GM12878 (cell line): ENCODE results near the gene MARCHF2. TPM values are rescaled to one million over a fixed set of nuclear protein-coding genes. Genes with fewer than 3 reads are reported as not detected.

Experiments
- ATAC-seq: fragments of 200-7000 bp; cut with Tn5 transposase; 3 replicates; pipeline ENCODE4 v1.9.1; 2020; ENCODE audit warnings: mild to moderate bottlenecking, moderate library complexity
- BruUV-seq: library from RNA; stranded (reverse); fragments of 400-500 nt; replicated peaks from 2 replicates; lab custom pipeline; 2021; lab: Mats Ljungman, UMichigan
- CTCF ChIA-PET: fragments of 300-600 bp; sonication (Branson Sonifier 250); formaldehyde crosslinking; extraction: SDS; loops from one replicate; lab custom pipeline; 2021; ENCODE audit warnings: inconsistent platforms; lab: Yijun Ruan, JAX
- POLR2A ChIA-PET: fragments of 350-600 bp; formaldehyde crosslinking; extraction: SDS; loops from one replicate; lab custom pipeline; 2021; ENCODE audit warnings: inconsistent platforms; lab: Charles Lee
- RAD21 ChIA-PET: fragments of 300-600 bp; sonication (Branson Sonifier 250); formaldehyde crosslinking; loops from one replicate; lab custom pipeline; 2023; ENCODE audit warnings: antibody characterized with exemption; ENCODE audit not compliant: unreplicated experiment; lab: Charles Lee
- SMC1A ChIA-PET: fragments of 300-600 bp; sonication (Branson Sonifier 250); formaldehyde crosslinking; loops from one replicate; lab custom pipeline; 2023; ENCODE audit not compliant: unreplicated experiment, uncharacterized antibody; lab: Charles Lee
- DNase-seq: peaks from one replicate; pipeline ENCODE4 v3.0.0-alpha.2; 2011; ENCODE audit warnings: low read depth, low spot score
- FAIRE-seq: peaks from 3 replicates; lab custom pipeline; 2011; peaks lifted over from hg19 to GRCh38; lab: Jason Lieb, UNC
- H2AFZ ChIP-seq: 2 replicates; pipeline ENCODE4 v1.6.0; 2011; ENCODE audit warnings: low read depth, low read length, control low read depth; ENCODE audit not compliant: control insufficient read depth
- H3K27ac ChIP-seq: 2 replicates; pipeline ENCODE4 v1.5.1; 2011; ENCODE audit warnings: control low read depth; ENCODE audit not compliant: control insufficient read depth, insufficient read depth
- H3K27me3 ChIP-seq, 2 experiments: replicated peaks in 1 of 2; 2 replicates each; pipeline versions ENCODE4 v1.6.0 to v1.6.1; 2011; ENCODE audit warnings: low read length in 1 of 2; ENCODE audit not compliant: control insufficient read depth in 2 of 2, insufficient read depth in 2 of 2
- H3K36me3 ChIP-seq, 2 experiments: 2 replicates each; pipeline ENCODE4 v1.5.1; 2011; ENCODE audit warnings: low read length in 1 of 2; ENCODE audit not compliant: control insufficient read depth in 2 of 2, insufficient read depth in 2 of 2
- H3K4me1 ChIP-seq: 2 replicates; pipeline ENCODE4 v1.6.1; 2011; ENCODE audit warnings: mild to moderate bottlenecking, low read length, moderate library complexity, mixed read lengths; ENCODE audit not compliant: control insufficient read depth, insufficient read depth
- H3K4me2 ChIP-seq: 2 replicates; pipeline ENCODE4 v1.6.0; 2011; ENCODE audit warnings: control low read depth; ENCODE audit not compliant: control insufficient read depth, insufficient read depth
- H3K4me3 ChIP-seq: fragments of 200-600 bp; sonication (generic); 2 replicates; pipeline ENCODE4 v1.5.1; 2016
- H3K79me2 ChIP-seq: 2 replicates; pipeline ENCODE4 v1.6.0; 2011; ENCODE audit warnings: low read length; ENCODE audit not compliant: control insufficient read depth, insufficient read depth
- H3K9ac ChIP-seq: 2 replicates; pipeline ENCODE4 v1.8.0; 2011; ENCODE audit warnings: low read length, control low read depth, mixed read lengths; ENCODE audit not compliant: control insufficient read depth, insufficient read depth
- H3K9me3 ChIP-seq: replicated peaks from 3 replicates; pipeline ENCODE4 v1.5.1; 2011; ENCODE audit warnings: mild to moderate bottlenecking, low read length; ENCODE audit not compliant: control insufficient read depth, insufficient read depth
- H4K20me1 ChIP-seq: 2 replicates; pipeline ENCODE4 v1.6.0; 2011; ENCODE audit not compliant: control insufficient read depth, insufficient read depth
- CEBPB ChIP-seq, 2 experiments: fragments of 150-350 bp in 1 of 2; IDR thresholded peaks; 2 replicates each; pipeline ENCODE4 v1.6.1; 2012 to 2014; ENCODE audit warnings: low read depth in 2 of 2, low read length in 2 of 2, borderline replicate concordance in 1 of 2, inconsistent platforms in 1 of 2
- HCFC1 ChIP-seq: fragments of 150-350 bp; IDR thresholded peaks from 2 replicates; pipeline ENCODE4 v1.6.1; 2014; ENCODE audit warnings: low read length
- KAT2A ChIP-seq: conservative IDR thresholded peaks from 2 replicates; pipeline ENCODE4 v1.6.1; 2011; ENCODE audit warnings: low read depth, low read length; ENCODE audit not compliant: control insufficient read depth
- POLR2A ChIP-seq: IDR thresholded peaks from 2 replicates; pipeline ENCODE4 v1.6.1; 2011; ENCODE audit warnings: low read depth, mild to moderate bottlenecking, low read length
- WGBS: methylation state at CpG from one replicate; pipeline ENCODE4 v1.1.6; 2016; ENCODE audit warnings: low lambda C conversion rate; ENCODE audit not compliant: insufficient replicate concordance, insufficient coverage; ENCODE audit errors: missing lambda C conversion rate; 5-methylcytosine and 5-hydroxymethylcytosine counted together
- in situ Hi-C: fragments of 300-500 bp; cut with MboI; formaldehyde crosslinking; loops from 9 replicates; pipeline ENCODE4 v1.14.3; 2018; ENCODE audit warnings: mixed read lengths
- intact Hi-C: fragments of 100-400 bp; cut with micrococcal nuclease; formaldehyde crosslinking; loops from one replicate; pipeline ENCODE4 v1.14.2; 2022; ENCODE audit not compliant: unreplicated experiment
- polyA plus RNA-seq, 11 experiments: library from polyadenylated mRNA; depleted of rRNA in 4 of 11; unstranded in 6 of 11; stranded (reverse) in 5 of 11; fragments of >200 nt; fragmentation: Nextera tagmentation in 4 of 11; fragmentation: Illumina TruSeq in 1 of 11; extraction: Ambion mirVana in 4 of 11; extraction: Trizol in 1 of 11; gene quantifications; 1 replicate in 1 of 11; 2 replicates in 10 of 11; pipeline versions ENCODE4 v1.2.1 to v1.2.3, GENCODE V29; 2011 to 2016; ENCODE audit warnings: inconsistent platforms in 2 of 11, missing spikeins in 2 of 11, low read depth in 1 of 11
- total RNA-seq, 4 experiments: library from RNA; depleted of rRNA in 3 of 4; stranded (reverse); fragments of >200 nt in 3 of 4; fragmentation: Illumina TruSeq in 1 of 4; extraction: Trizol in 1 of 4; gene quantifications; 2 replicates each; pipeline versions ENCODE4 v1.2.1 to v1.2.3, GENCODE V29; 2013 to 2021
- TF ChIP-seq, protein P1 (sequence below): IDR thresholded peaks from 2 replicates; pipeline ENCODE4 v1.6.1; 2012; ENCODE audit warnings: low read length, inconsistent platforms
- TF ChIP-seq, protein P2 (sequence below): fragments of 450-650 bp; IDR thresholded peaks from 2 replicates; pipeline ENCODE4 v1.6.1; 2016; ENCODE audit warnings: mild to moderate bottlenecking

Gene MARCHF2
- total and polyA plus RNA-seq, 10 of the 15 experiments (the other 5 are each of a cell fraction or from before 2014, with no cell fraction given): 1.6 to 30.3 (median 10.8) TPM

DNA sequence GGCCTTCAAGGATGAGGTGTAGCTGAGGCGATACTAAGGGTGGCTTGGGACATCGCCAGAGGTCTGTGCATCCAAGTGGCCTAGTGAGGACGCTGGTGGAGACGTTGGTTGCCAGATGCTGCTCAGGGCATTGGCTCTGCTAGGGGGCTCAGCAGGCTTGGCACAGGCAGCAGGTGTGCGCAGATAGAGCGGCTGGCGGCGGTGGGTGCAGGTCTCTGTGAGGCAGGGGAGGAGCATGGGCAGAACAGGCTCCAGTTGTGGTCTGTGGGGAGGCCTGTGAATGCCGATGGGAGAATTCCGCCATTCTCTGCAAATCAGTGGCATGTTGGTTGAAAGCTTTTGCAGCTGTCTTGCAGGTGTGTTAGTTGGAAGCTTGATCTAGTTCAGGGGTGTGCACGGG lies 68.1 kb downstream of the MARCHF2 start:
- TF ChIP-seq KAT2A (no peak), POLR2A (peak; percentile 52; the same call in 1 of the 2 replicates)
- SMC1A ChIA-PET: interaction anchor here (0.6 kb wide), 1 partner anchor 20 kb away, joined by 3 read pairs; no protein-coding TSS in a partner anchor
- Histone ChIP-seq H2AFZ (no peak overlapping the region), H3K36me3 (peaks cover 46 to 54% of the 10 kb centered on the region in 2 experiments), H3K27ac (no peak overlapping the region), H3K4me3 (no peak overlapping the region), H3K79me2 (peaks cover 30% of the 10 kb centered on the region), H3K9ac (no peak overlapping the region), H3K27me3 (no peaks in the 10 kb centered on the region), H3K4me2 (no peak overlapping the region), H4K20me1 (peaks cover 10% of the 10 kb centered on the region), H3K9me3 (no peaks in the 10 kb centered on the region), H3K4me1 (no peaks in the 10 kb centered on the region)
- FAIRE-seq (no peak), DNase-seq (no peak), ATAC-seq (no peak)
- in situ Hi-C loops: no loop called here
- POLR2A ChIA-PET: no interaction called here
- intact Hi-C loops: no loop called here
- CTCF ChIA-PET: no interaction called here
- BruUV-seq: no TSS peak
- WGBS: 82% methylated on average over 11 of the region's 11 CpGs
- RAD21 ChIA-PET: no interaction called here

DNA sequence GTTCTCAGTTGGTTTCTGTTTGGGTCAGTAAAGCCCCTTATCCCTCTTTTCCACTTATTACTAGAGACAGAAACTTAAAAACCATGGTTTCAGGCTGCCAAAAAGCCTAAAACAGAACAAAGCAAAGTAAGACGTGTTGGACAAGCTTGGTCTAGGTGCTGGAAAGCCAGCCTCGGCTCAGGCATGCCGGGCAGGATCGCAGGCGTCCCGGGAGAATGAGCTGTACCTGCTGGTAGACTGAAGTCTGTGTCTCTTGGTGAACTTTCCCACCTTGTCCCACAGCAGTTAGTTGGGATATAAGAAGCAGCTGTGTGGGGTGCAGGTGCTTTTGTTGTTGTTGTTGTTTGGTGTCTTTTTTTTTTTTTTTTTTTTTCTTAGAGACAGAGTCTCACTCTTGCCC lies 68.5 kb downstream of the MARCHF2 start:
- TF ChIP-seq CEBPB (IDR thresholded peaks at IDR 0.05; ENCODE audit: borderline replicate concordance in 1 of 2, low read depth in 2 of 2, low read length in 2 of 2): no peak
- TF ChIP-seq, protein P1, sequence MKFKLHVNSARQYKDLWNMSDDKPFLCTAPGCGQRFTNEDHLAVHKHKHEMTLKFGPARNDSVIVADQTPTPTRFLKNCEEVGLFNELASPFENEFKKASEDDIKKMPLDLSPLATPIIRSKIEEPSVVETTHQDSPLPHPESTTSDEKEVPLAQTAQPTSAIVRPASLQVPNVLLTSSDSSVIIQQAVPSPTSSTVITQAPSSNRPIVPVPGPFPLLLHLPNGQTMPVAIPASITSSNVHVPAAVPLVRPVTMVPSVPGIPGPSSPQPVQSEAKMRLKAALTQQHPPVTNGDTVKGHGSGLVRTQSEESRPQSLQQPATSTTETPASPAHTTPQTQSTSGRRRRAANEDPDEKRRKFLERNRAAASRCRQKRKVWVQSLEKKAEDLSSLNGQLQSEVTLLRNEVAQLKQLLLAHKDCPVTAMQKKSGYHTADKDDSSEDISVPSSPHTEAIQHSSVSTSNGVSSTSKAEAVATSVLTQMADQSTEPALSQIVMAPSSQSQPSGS: no peak
- TF ChIP-seq, protein P2, sequence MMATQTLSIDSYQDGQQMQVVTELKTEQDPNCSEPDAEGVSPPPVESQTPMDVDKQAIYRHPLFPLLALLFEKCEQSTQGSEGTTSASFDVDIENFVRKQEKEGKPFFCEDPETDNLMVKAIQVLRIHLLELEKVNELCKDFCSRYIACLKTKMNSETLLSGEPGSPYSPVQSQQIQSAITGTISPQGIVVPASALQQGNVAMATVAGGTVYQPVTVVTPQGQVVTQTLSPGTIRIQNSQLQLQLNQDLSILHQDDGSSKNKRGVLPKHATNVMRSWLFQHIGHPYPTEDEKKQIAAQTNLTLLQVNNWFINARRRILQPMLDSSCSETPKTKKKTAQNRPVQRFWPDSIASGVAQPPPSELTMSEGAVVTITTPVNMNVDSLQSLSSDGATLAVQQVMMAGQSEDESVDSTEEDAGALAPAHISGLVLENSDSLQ: no peak
- no peak for TF ChIP-seq HCFC1
- Histone ChIP-seq H4K20me1 (peaks cover 10% of the 10 kb centered on the region), H3K27ac (no peak overlapping the region), H3K27me3 (no peaks in the 10 kb centered on the region), H3K79me2 (peaks cover 27% of the 10 kb centered on the region), H3K36me3 (peaks cover 46 to 54% of the 10 kb centered on the region in 2 experiments), H3K4me1 (no peaks in the 10 kb centered on the region; the same call in 1 of the 2 replicates), H2AFZ (no peak overlapping the region), H3K4me3 (no peak overlapping the region), H3K4me2 (no peak overlapping the region), H3K9ac (no peak overlapping the region), H3K9me3 (no peaks in the 10 kb centered on the region)
- intact Hi-C loops (no loop called here), in situ Hi-C loops (no loop called here)
- FAIRE-seq (no peak), ATAC-seq (no peak), DNase-seq (no peak)
- no TSS peak for BruUV-seq
- ChIA-PET CTCF (no interaction called here), POLR2A (no interaction called here), RAD21 (no interaction called here), SMC1A (interaction anchor here (0.6 kb wide), 1 partner anchor 20 kb away, joined by 3 read pairs; no protein-coding TSS in a partner anchor)
- over 99% methylated on average over 6 of the region's 6 CpGs for WGBS
